Suprapubic skin (tissue), 4 donors: ENCODE data around the gene GNAT1.

Source experiments
- EP300 ChIP-seq: sonication (generic); formaldehyde crosslinking; IDR thresholded peaks from one replicate; pipeline ENCODE4 v1.6.1; 2017; ENCODE audit warnings: antibody characterized with exemption
- POLR2A ChIP-seq, 2 donors: fragments of 450-650 bp; IDR thresholded peaks; one replicate each; pipeline ENCODE4 v1.6.1; 2017; ENCODE audit warnings: antibody characterized with exemption in 2 of 2, mild to moderate bottlenecking in 2 of 2, moderate library complexity in 2 of 2
- POLR2AphosphoS5 ChIP-seq, 3 donors: sonication (generic); formaldehyde crosslinking; IDR thresholded peaks; one replicate each; pipeline ENCODE4 v1.6.1; 2017; ENCODE audit warnings: antibody characterized with exemption in 3 of 3
- TF ChIP-seq, protein P1 (sequence below), 2 donors: fragments of 200-600 bp in 1 of 2; fragments of 450-650 bp in 1 of 2; sonication (generic) in 1 of 2; IDR thresholded peaks; one replicate each; pipeline ENCODE4 v1.5.1; 2016 to 2019; ENCODE audit warnings: antibody characterized with exemption in 2 of 2, mild to moderate bottlenecking in 1 of 2, moderate library complexity in 1 of 2

DNA sequence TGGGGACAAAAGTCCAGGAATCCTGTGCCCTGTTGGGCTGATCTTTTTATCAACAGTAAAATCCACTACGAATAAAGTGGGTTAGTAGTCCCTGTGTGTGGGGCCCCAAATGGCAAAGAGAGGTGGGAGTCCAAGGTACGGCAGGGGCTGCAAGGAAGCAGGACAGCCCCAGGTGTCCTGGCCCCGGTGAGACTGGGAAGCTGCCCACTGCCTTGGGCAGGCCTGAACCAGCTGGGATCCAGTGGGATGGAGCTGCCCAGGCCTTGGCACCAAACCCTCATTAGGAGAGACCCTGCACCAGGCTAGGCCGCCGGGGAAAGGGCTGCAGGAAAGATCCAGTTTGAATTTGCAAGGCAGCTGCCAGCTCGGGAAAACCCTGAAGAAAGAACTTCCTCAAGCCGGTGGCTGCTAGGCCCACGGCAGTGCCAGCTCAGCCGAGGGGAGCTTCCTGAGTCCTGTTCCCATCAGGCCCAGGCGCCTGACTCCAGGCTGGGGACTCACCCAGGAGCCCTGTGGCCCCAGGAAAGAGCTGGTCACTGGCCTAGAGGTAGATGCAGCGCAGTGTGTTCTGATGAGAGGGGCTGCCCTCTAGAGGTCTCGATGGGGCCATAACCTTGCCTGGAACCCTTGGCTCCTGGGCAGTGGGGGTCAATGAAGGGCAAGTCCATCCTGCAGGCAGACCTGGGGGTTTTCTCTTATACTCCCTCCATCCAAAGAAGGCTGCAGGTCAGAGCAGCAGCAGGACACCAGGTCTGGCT lies 30.2 kb downstream of the GNAT1 start:
- TF ChIP-seq, protein P1, sequence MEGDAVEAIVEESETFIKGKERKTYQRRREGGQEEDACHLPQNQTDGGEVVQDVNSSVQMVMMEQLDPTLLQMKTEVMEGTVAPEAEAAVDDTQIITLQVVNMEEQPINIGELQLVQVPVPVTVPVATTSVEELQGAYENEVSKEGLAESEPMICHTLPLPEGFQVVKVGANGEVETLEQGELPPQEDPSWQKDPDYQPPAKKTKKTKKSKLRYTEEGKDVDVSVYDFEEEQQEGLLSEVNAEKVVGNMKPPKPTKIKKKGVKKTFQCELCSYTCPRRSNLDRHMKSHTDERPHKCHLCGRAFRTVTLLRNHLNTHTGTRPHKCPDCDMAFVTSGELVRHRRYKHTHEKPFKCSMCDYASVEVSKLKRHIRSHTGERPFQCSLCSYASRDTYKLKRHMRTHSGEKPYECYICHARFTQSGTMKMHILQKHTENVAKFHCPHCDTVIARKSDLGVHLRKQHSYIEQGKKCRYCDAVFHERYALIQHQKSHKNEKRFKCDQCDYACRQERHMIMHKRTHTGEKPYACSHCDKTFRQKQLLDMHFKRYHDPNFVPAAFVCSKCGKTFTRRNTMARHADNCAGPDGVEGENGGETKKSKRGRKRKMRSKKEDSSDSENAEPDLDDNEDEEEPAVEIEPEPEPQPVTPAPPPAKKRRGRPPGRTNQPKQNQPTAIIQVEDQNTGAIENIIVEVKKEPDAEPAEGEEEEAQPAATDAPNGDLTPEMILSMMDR (IDR thresholded peaks at IDR 0.05), result no peak
- no peak for TF ChIP-seq POLR2A (IDR thresholded peaks at IDR 0.05)
- no peak for TF ChIP-seq POLR2AphosphoS5 (IDR thresholded peaks at IDR 0.05)
- no peak for TF ChIP-seq EP300
